NCI-H526 (cell line): ENCODE results near the gene ADPRM.

Source experiments
- DNase-seq, 2 experiments: peaks; one replicate each; lab custom pipeline; 2025; lab: John Stamatoyannopoulos, UW

The ADPRM gene

GRCh38 chr17:10741416-10742135, 44.2 kb downstream of the ADPRM start:
- DNase-seq, result no peak

GRCh38 chr17:10742431-10742830, 45.0 kb downstream of the ADPRM start:
- no peak for DNase-seq

- no peak for DNase-seq
These were observed 46.1 kb downstream of the ADPRM start for GRCh38 chr17:10743316-10744009.

GRCh38 chr17:10744501-10745000, 47.2 kb downstream of the ADPRM start:
- DNase-seq, result no peak

GRCh38 chr17:10745231-10745630, 47.8 kb downstream of the ADPRM start:
- no peak for DNase-seq

- DNase-seq, result no peak
These were observed 51.3 kb downstream of the ADPRM start for GRCh38 chr17:10748531-10749181.

GRCh38 chr17:10750210-10750609, 52.8 kb downstream of the ADPRM start:
- DNase-seq, result no peak

- DNase-seq, result no peak
These were observed 54.2 kb downstream of the ADPRM start for GRCh38 chr17:10751563-10751962.

GRCh38 chr17:10752696-10753095, 55.3 kb downstream of the ADPRM start:
- DNase-seq, result no peak

GRCh38 chr17:10754109-10754508, 56.7 kb downstream of the ADPRM start:
- peak in 1 of 2 experiments; percentile 48 for DNase-seq

GRCh38 chr17:10754861-10755591, 57.6 kb downstream of the ADPRM start:
- no peak for DNase-seq

GRCh38 chr17:10755592-10756127, 58.3 kb downstream of the ADPRM start:
- DNase-seq, result no peak

- peak; percentile 50 to 76 for DNase-seq
These were observed 58.8 kb downstream of the ADPRM start for GRCh38 chr17:10756185-10756584.

- no peak for DNase-seq
These were observed 59.2 kb downstream of the ADPRM start for GRCh38 chr17:10756619-10757018.

- no peak for DNase-seq
These were observed 59.7 kb downstream of the ADPRM start for GRCh38 chr17:10757067-10757466.

GRCh38 chr17:10757647-10758046, 60.3 kb downstream of the ADPRM start:
- no peak for DNase-seq

- no peak for DNase-seq
These were observed 60.7 kb downstream of the ADPRM start for GRCh38 chr17:10758062-10758461.
